K562 (cell line): ENCODE measurements around the gene CEMIP. TPM values are rescaled to one million over a fixed set of nuclear protein-coding genes. Genes with fewer than 3 reads are reported as not detected.

Experiments used
- ATAC-seq: fragments of 200-7000 bp; cut with Tn5 transposase; 3 replicates; pipeline ENCODE4 v1.9.1; 2020; ENCODE audit warnings: moderate library complexity
- BruUV-seq: library from RNA; stranded (reverse); fragments of 400-500 nt; replicated peaks from 2 replicates; lab custom pipeline; 2021; lab: Mats Ljungman, UMichigan
- CTCF ChIA-PET: fragments of 300-600 bp; formaldehyde crosslinking; extraction: SDS; loops from one replicate; lab custom pipeline; 2021; ENCODE audit warnings: low intra/inter-chr PET ratio; lab: Yijun Ruan, JAX
- POLR2A ChIA-PET: fragments of 300-600, 350-650 bp; sonication (Branson Sonifier 250); formaldehyde crosslinking; extraction: SDS; loops from one replicate; lab custom pipeline; 2021; ENCODE audit warnings: antibody characterized with exemption, inconsistent platforms; lab: Yijun Ruan, JAX
- DNase-seq, 4 experiments: peaks; one replicate each; pipeline versions ENCODE4 v3.0.0 to v3.0.0-alpha.2; 2011 to 2018; ENCODE audit warnings: low spot score in 3 of 4, mixed read lengths in 3 of 4; ENCODE audit errors: extremely low read depth in 1 of 4
- FAIRE-seq: peaks from 2 replicates; lab custom pipeline; 2011; peaks lifted over from hg19 to GRCh38; lab: Jason Lieb, UNC
- H2AFZ ChIP-seq: 2 replicates; pipeline ENCODE4 v1.6.0; 2011; ENCODE audit warnings: low read depth, low read length, control low read depth, inconsistent platforms
- H3K27ac ChIP-seq: fragments of 200-600 bp; 3 replicates; pipeline ENCODE4 v1.8.0; 2011; ENCODE audit warnings: low read depth, mild to moderate bottlenecking, control low read depth, inconsistent platforms, low read length, moderate library complexity, mixed read lengths; ENCODE audit errors: extremely low read depth
- H3K27me3 ChIP-seq, 2 experiments: fragments of 300-600 bp in 1 of 2; 2 replicates in 1 of 2; 3 replicates in 1 of 2; pipeline versions ENCODE4 v1.6.0 to v1.8.0; 2011; ENCODE audit warnings: inconsistent platforms in 2 of 2, low read length in 2 of 2, mild to moderate bottlenecking in 1 of 2, mixed read lengths in 1 of 2, moderate library complexity in 1 of 2; ENCODE audit not compliant: control insufficient read depth in 2 of 2, insufficient read depth in 2 of 2
- H3K36me3 ChIP-seq: fragments of 300-600 bp; 3 replicates; pipeline ENCODE4 v1.8.0; 2011; ENCODE audit warnings: mild to moderate bottlenecking, low read length, inconsistent platforms; ENCODE audit not compliant: control insufficient read depth, insufficient read depth
- H3K4me1 ChIP-seq, 2 experiments: fragments of 200-600 bp in 1 of 2; replicated peaks in 1 of 2; 2 replicates in 1 of 2; 3 replicates in 1 of 2; pipeline versions ENCODE4 v1.5.1 to v1.8.0; 2011; ENCODE audit warnings: inconsistent platforms in 2 of 2, low read length in 2 of 2, mild to moderate bottlenecking in 1 of 2, mixed read lengths in 1 of 2, moderate library complexity in 1 of 2; ENCODE audit not compliant: control insufficient read depth in 2 of 2, insufficient read depth in 2 of 2
- H3K4me2 ChIP-seq: 2 replicates; pipeline ENCODE4 v1.6.1; 2011; ENCODE audit warnings: low read length, control low read depth, inconsistent platforms, mixed read lengths; ENCODE audit not compliant: insufficient read depth
- H3K4me3 ChIP-seq: fragments of 200-600 bp; sonication (generic), shearing (Covaris generic); 2 replicates; pipeline ENCODE4 v1.5.1; 2016; ENCODE audit warnings: control low read depth, inconsistent platforms
- H3K79me2 ChIP-seq: fragments of 200-600 bp; 3 replicates; pipeline ENCODE4 v1.8.0; 2011; ENCODE audit warnings: low read length, inconsistent platforms; ENCODE audit not compliant: control insufficient read depth, insufficient read depth
- H3K9ac ChIP-seq, 2 experiments: 2 replicates each; pipeline versions ENCODE4 v1.6.0 to v1.6.1; 2011; ENCODE audit warnings: low read depth in 2 of 2, low read length in 2 of 2, control low read depth in 1 of 2, inconsistent platforms in 1 of 2, mild to moderate bottlenecking in 1 of 2, mixed read lengths in 1 of 2; ENCODE audit not compliant: insufficient read depth in 1 of 2
- H3K9me1 ChIP-seq: one replicate; pipeline ENCODE4 v1.6.0; 2011; ENCODE audit warnings: inconsistent platforms, mild to moderate bottlenecking, low read length, moderate library complexity; ENCODE audit not compliant: control insufficient read depth, insufficient read depth
- H3K9me3 ChIP-seq: replicated peaks from 2 replicates; pipeline ENCODE4 v1.5.1; 2011; ENCODE audit warnings: low read depth, low read length, inconsistent platforms; ENCODE audit not compliant: control insufficient read depth, insufficient read depth
- H4K20me1 ChIP-seq: replicated peaks from 2 replicates; pipeline ENCODE4 v1.6.1; 2011; ENCODE audit warnings: low read length, inconsistent platforms, mixed read lengths; ENCODE audit not compliant: control insufficient read depth, insufficient read depth
- BCOR ChIP-seq: fragments of 450-650 bp; IDR thresholded peaks from 2 replicates; pipeline ENCODE4 v1.6.1; 2016
- CSDE1 ChIP-seq, 2 experiments: fragments of 450-650 bp; IDR thresholded peaks; 2 replicates each; pipeline ENCODE4 v1.6.1; 2016; ENCODE audit warnings: mild to moderate bottlenecking in 1 of 2
- ETV5 ChIP-seq: sonication (generic); formaldehyde crosslinking; IDR thresholded peaks from 2 replicates; pipeline ENCODE4 v1.4.0; 2020; ENCODE audit warnings: low read depth, mild to moderate bottlenecking, missing genetic modification reagents
- HOMEZ ChIP-seq: fragments of 250-450 bp; sonication (Bioruptor Pico); IDR thresholded peaks from 2 replicates; pipeline ENCODE4 v1.4.0; 2020; ENCODE audit warnings: mild to moderate bottlenecking, moderate library complexity
- IRF9 ChIP-seq: fragments of 450-650 bp; IDR thresholded peaks from 2 replicates; pipeline ENCODE4 v1.6.1; 2016; ENCODE audit warnings: missing biosample characterization, missing genetic modification characterization
- JUNB ChIP-seq: fragments of 450-650 bp; formaldehyde crosslinking; conservative IDR thresholded peaks from 2 replicates; pipeline ENCODE4 v1.4.0; 2020; ENCODE audit warnings: mild to moderate bottlenecking
- KLF1 ChIP-seq: fragments of 450-650 bp; IDR thresholded peaks from 2 replicates; pipeline ENCODE4 v1.6.1; 2016; ENCODE audit warnings: missing genetic modification characterization, missing compliant biosample characterization
- MCM5 ChIP-seq: fragments of 450-650 bp; IDR thresholded peaks from 2 replicates; pipeline ENCODE4 v1.6.1; 2016; ENCODE audit warnings: low read depth
- MCM7 ChIP-seq, 2 experiments: fragments of 450-650 bp; IDR thresholded peaks; 2 replicates each; pipeline ENCODE4 v1.6.1; 2016 to 2018
- RERE ChIP-seq: sonication (generic); formaldehyde crosslinking; IDR thresholded peaks from 2 replicates; pipeline ENCODE4 v1.8.0; 2023; ENCODE audit warnings: missing genetic modification reagents, mild to moderate bottlenecking, borderline replicate concordance
- SP2 ChIP-seq: IDR thresholded peaks from 2 replicates; pipeline ENCODE4 v1.6.1; 2011; ENCODE audit warnings: mild to moderate bottlenecking, low read depth, low read length, moderate library complexity; ENCODE audit not compliant: poor library complexity, severe bottlenecking; ENCODE audit errors: extremely low read depth
- ZBTB2 ChIP-seq: fragments of 450-650 bp; IDR thresholded peaks from 2 replicates; pipeline ENCODE4 v1.6.1; 2016; ENCODE audit warnings: antibody characterized with exemption
- ZNF511 ChIP-seq: sonication (generic); formaldehyde crosslinking; IDR thresholded peaks from 2 replicates; pipeline ENCODE4 v1.8.0; 2022; ENCODE audit warnings: mild to moderate bottlenecking, missing genetic modification reagents
- WGBS: fragments of 100-300 bp; shearing (Covaris generic); methylation state at CpG from one replicate; pipeline ENCODE4 v1.1.6; 2016; ENCODE audit warnings: low coverage, mixed read lengths; ENCODE audit not compliant: insufficient coverage; ENCODE audit errors: missing lambda C conversion rate; 5-methylcytosine and 5-hydroxymethylcytosine counted together
- in situ Hi-C: fragments of 300-500 bp; cut with MboI; formaldehyde crosslinking; loops from 4 replicates; pipeline ENCODE4 v1.15.0; 2018; ENCODE audit warnings: inconsistent platforms, mixed read lengths
- intact Hi-C: fragments of 100-400 bp; cut with micrococcal nuclease; formaldehyde crosslinking; loops from 2 replicates; pipeline ENCODE4 v1.14.2; 2022
- polyA plus RNA-seq, 8 experiments: library from polyadenylated mRNA; depleted of rRNA in 4 of 8; stranded (reverse) in 5 of 8; unstranded in 3 of 8; fragments of >200 nt; fragmentation: Nextera tagmentation in 2 of 8; fragmentation: Illumina TruSeq in 1 of 8; extraction: Ambion mirVana in 2 of 8; extraction: Trizol in 1 of 8; gene quantifications; 2 replicates each; pipeline versions ENCODE4 v1.2.1 to v1.2.3, GENCODE V29; 2011 to 2014; ENCODE audit warnings: inconsistent platforms in 1 of 8, missing spikeins in 1 of 8
- total RNA-seq, 7 experiments: library from RNA; depleted of rRNA in 6 of 7; stranded (reverse); fragments of >200 nt in 6 of 7; fragmentation: Illumina TruSeq in 2 of 7; extraction: Trizol in 2 of 7; gene quantifications; 2 replicates each; pipeline versions ENCODE4 v1.2.1 to v1.2.3, GENCODE V29; 2011 to 2021; ENCODE audit warnings: low replicate concordance in 1 of 7

Gene CEMIP
- total and polyA plus RNA-seq, 9 of the 15 experiments (the other 6 are each of a cell fraction or from before 2014, with no cell fraction given) = 0.33 TPM; not detected in 8

- Histone ChIP-seq H3K27me3 (peaks cover 0 to 14% of the 10 kb centered on the region in 2 experiments; a peak in 3 of 5 replicates), H3K4me2 (no peak overlapping the region), H3K36me3 (no peaks in the 10 kb centered on the region), H3K9ac (no peak overlapping the region), H3K27ac (no peak overlapping the region), H3K4me1 (no peaks in the 10 kb centered on the region; a peak in 1 of 5 replicates), H2AFZ (no peak overlapping the region), H3K4me3 (no peak overlapping the region), H4K20me1 (no peaks in the 10 kb centered on the region), H3K9me3 (no peaks in the 10 kb centered on the region), H3K79me2 (no peaks in the 10 kb centered on the region), H3K9me1 (no peaks in the 10 kb centered on the region)
- ATAC-seq = no peak
- WGBS = 0% methylated on average over 4 of the region's 4 CpGs
- no peak for FAIRE-seq
- no peak for DNase-seq
- in situ Hi-C loops = no loop called here
- ChIA-PET POLR2A (no interaction called here), CTCF (no interaction called here)
- no TSS peak for BruUV-seq
- intact Hi-C loops = no loop called here
- TF ChIP-seq JUNB (no peak), HOMEZ (no peak), RERE (no peak), ZBTB2 (no peak), ZNF511 (CRISPR knock-in tag) (no peak), MCM5 (no peak), MCM7 (IDR thresholded peaks at IDR 0.05) (no peak), KLF1 (no peak), IRF9 (tag) (no peak), ETV5 (no peak), SP2 (no peak), BCOR (no peak), CSDE1 (IDR thresholded peaks at IDR 0.05) (no peak)
Measured at GRCh38 chr15:80815106-80815505, 35.9 kb downstream of the CEMIP start.
